ENCODE results near the gene CEACAM1.
"Not testable (repeated sequence)": the region's sequence is repeated elsewhere in the genome, so short reads cannot be mapped to it uniquely, and the experiment has no call there.

The CEACAM1 gene

GRCh38 chr19:42552086-42553065 is 24.1 kb upstream of the CEACAM1 start:
- no peak overlapping the region for H3K4me3 ChIP-seq (ENCODE audit: low read depth, low read length)
- no peak for DNase-seq
- H3K27ac ChIP-seq = no peak overlapping the region
- no peaks in the 10 kb centered on the region for H3K36me3 ChIP-seq
- peaks cover 3% of the 10 kb centered on the region for H3K9me3 ChIP-seq (ENCODE audit: severe bottlenecking)
- TF ChIP-seq CTCF (IDR thresholded peaks at IDR 0.05; ENCODE audit: low read depth, low read length) = no peak
- H3K27me3 ChIP-seq (ENCODE audit: insufficient read depth, low read depth, severe bottlenecking) = peaks cover 2% of the 10 kb centered on the region

GRCh38 chr19:42550521-42550920 is 22.2 kb upstream of the CEACAM1 start:
- not testable (repeated sequence) for H3K4me3 ChIP-seq (ENCODE audit: low read depth, low read length); H3K27ac ChIP-seq; H3K27me3 ChIP-seq (ENCODE audit: insufficient read depth, low read depth, severe bottlenecking); H3K36me3 ChIP-seq; H3K9me3 ChIP-seq (ENCODE audit: severe bottlenecking); DNase-seq

- not testable (repeated sequence) for DNase-seq; H3K27ac ChIP-seq; H3K27me3 ChIP-seq (ENCODE audit: insufficient read depth, low read depth, severe bottlenecking); H3K9me3 ChIP-seq (ENCODE audit: severe bottlenecking); H3K36me3 ChIP-seq; H3K4me3 ChIP-seq (ENCODE audit: low read depth, low read length)
These were observed 20.8 kb upstream of the CEACAM1 start for GRCh38 chr19:42549067-42549466.

GRCh38 chr19:42548552-42548951 is 20.3 kb upstream of the CEACAM1 start:
- no peak for TF ChIP-seq CTCF (IDR thresholded peaks at IDR 0.05; ENCODE audit: low read depth, low read length)
- Histone ChIP-seq H3K27me3 (ENCODE audit: insufficient read depth, low read depth, severe bottlenecking) (peaks cover 2% of the 10 kb centered on the region), H3K27ac (no peak overlapping the region), H3K9me3 (ENCODE audit: severe bottlenecking) (peaks cover 3% of the 10 kb centered on the region), H3K36me3 (no peaks in the 10 kb centered on the region), H3K4me3 (ENCODE audit: low read depth, low read length) (no peak overlapping the region)
- no peak for DNase-seq

- H3K27ac ChIP-seq = no peak overlapping the region
- H3K36me3 ChIP-seq = no peaks in the 10 kb centered on the region
- TF ChIP-seq CTCF (IDR thresholded peaks at IDR 0.05; ENCODE audit: low read depth, low read length) = no peak
- H3K27me3 ChIP-seq (ENCODE audit: insufficient read depth, low read depth, severe bottlenecking) = peaks cover 2% of the 10 kb centered on the region
- H3K9me3 ChIP-seq (ENCODE audit: severe bottlenecking) = peaks cover 3% of the 10 kb centered on the region
- no peak overlapping the region for H3K4me3 ChIP-seq (ENCODE audit: low read depth, low read length)
- no peak for DNase-seq
These were observed 19.6 kb upstream of the CEACAM1 start for GRCh38 chr19:42547929-42548328.

- Histone ChIP-seq H3K4me3 (ENCODE audit: low read depth, low read length) (no peak overlapping the region), H3K9me3 (ENCODE audit: severe bottlenecking) (peaks cover 3% of the 10 kb centered on the region), H3K36me3 (no peaks in the 10 kb centered on the region), H3K27ac (no peak overlapping the region), H3K27me3 (ENCODE audit: insufficient read depth, low read depth, severe bottlenecking) (peaks cover 2% of the 10 kb centered on the region)
- no peak for DNase-seq
- TF ChIP-seq CTCF (IDR thresholded peaks at IDR 0.05; ENCODE audit: low read depth, low read length) = no peak
These were observed 18.7 kb upstream of the CEACAM1 start for GRCh38 chr19:42546831-42547500.

Data from WERI-Rb-1 (cell line).